GM21526 (cell line): ENCODE measurements around the gene FBXL15.
"Not testable (repeated sequence)": the region's sequence is repeated elsewhere in the genome, so short reads cannot be mapped to it uniquely, and the experiment has no call there.

Source experiments
- ATAC-seq: cut with Tn5 transposase; IDR thresholded peaks from one replicate; pipeline ENCODE4 v1.9.1; 2021; ENCODE audit warnings: moderate library complexity; ENCODE audit not compliant: unreplicated experiment, low FRiP score

Gene FBXL15

DNA sequence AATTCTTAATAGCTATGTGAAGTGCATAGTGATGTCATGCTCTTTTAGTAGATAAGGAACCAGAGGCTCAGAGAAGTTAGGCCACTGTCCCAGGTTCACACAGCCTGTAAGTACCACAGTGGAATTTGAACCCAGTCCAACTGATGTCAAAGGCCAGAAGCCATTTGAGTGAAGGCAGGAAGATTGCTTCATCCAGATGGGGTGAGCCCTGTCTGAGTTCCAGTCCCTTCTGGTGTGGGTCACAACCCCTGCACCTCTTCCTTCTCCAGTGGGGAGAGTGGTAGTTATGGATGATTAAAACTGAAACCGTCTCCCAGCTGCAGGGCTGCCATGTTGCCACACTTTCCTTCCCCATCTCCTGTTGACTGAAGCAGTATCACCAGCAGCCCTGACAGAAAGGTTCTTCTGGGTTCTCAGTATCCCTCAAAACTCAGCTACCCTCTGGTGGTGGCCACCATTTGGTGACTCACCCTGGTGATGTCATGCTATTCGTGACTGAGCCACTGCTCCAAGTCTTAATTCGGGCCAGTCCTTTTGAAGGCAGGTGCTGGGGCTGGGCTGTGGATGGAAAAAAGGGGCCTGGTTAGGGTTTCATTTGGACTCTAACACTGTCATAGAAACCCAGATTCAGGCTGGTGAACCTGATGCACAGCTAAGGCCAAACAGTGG, 32.2 kb downstream of the FBXL15 start:
- no peak for ATAC-seq

DNA sequence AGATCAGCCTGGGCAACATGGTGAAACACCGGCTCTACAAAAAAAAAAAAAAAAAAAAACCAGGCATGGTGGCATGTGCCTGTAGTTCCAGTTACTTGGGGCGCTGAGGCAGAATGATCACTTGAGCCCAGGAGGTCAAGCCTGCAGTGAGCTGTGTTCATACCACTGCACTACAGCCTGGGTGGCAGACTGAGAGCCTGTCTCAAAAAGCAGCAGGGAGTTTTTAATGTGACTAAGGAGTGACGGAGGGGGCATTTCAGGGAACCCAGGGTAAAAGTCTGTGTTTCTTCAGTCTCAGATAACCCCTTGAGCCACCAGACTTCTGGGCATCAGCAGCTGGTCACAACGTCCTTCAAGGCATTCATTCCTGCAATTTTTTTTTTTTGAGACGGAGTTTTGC, 32.9 kb downstream of the FBXL15 start:
- ATAC-seq, result no peak

DNA sequence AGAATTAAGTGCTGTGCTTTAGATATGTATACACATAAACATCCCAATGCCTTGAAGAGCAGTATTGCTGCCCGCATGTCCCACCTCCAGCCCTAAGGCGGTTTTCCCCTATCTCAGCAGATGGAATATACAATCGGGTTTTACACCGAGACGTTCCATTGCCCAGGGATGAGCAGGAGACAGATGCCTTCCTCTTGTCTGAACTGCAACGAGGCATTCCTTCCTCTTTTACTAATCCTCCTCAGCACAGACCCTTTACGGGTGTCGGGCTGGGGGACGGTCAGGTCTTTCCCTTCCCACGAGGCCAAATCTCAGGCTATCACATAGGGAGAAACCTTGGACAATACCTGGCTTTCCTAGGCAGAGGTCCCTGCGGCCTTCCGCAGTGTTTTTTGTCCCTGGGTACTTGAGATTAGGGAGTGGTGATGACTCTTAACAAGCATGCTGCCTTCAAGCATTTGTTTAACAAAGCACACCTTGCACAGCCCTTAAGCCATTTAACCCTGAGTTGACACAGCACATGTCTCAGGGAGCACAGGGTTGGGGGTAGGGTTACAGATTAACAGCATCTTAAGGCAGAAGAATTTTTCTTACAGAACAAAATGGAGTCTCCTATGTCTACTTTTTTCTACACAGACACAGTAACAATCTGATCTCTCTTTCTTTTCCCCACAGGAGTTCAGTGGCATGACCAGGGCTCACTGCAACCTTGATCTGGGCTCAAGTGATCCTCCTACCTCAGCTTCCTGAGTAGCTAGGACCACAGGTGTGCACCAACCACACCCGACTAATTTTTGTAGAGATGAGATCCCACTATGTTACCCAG, 34.2 kb downstream of the FBXL15 start:
- ATAC-seq, result not testable (repeated sequence)

DNA sequence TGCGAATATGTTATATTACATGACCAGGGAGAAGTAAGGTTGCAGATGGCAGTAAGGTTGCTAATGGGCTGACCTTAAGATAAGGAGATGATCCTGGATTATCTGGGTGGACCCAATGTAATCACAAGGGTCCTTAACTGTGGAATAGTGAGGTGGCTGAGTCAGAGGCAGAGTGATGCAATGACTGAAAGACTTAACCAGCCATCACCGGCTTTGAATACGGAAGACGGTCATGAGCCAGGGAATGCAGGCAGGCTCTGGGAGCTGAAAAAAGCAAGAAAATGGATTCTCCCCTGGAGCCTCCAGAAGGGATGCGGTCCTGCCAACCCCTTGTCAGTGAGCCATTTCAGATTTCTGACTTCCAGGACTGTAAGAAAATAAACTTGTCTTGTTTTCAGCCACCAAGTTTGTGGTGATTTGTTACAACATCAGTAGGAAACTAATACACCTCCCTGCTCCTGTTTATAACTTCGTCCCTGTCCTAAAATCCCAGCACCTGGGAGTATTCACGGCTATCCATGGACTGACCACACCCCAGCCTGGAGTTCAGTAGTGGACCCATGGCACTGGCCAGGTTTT, 35.3 kb downstream of the FBXL15 start:
- no peak for ATAC-seq

DNA sequence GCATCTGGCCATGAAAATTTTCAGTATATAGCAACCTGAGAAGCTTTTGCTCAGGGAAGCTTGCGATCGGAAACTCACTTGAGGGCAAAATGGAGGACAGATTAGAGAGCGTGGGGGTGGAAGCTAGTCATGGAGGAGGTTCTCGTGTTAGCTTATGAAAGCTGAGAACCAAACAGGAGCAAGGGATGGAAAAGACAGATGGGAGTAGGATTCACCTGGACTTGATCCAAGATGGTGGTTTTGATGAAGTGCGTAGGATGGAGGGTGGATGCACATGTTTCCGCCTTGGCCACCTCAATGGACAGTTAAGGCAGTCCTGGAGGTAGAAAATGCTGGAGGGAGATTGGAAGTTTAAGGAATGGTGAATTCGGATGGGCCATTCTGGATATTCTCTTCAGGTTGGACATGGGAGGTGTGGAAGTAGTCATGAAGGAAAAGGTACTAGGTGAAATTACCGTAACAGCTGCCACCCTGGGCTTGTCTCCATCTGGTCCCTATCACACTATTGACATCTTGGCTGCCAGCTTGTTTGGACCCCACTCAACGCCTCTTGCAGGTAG, 37.0 kb downstream of the FBXL15 start:
- no peak for ATAC-seq

DNA sequence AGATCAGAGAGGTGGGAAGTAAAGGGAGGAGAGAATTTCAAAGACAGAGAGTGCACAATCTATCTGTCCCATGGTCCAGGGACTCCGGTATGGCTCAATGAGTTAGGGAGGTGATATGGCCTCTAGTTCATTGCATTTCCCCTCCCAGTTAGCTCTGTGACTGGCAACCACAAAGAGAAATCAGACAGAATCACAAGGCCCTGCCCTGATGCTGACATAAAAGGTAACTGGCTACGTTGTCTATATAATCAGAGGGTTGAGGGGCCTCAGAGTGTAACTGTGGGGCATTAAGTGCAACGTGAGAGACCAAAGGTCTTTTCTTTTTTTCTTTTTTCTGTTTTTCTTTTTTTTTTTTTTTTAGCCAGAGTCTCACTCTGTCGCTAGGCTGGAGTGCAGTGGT, 38.0 kb downstream of the FBXL15 start:
- ATAC-seq, result no peak

DNA sequence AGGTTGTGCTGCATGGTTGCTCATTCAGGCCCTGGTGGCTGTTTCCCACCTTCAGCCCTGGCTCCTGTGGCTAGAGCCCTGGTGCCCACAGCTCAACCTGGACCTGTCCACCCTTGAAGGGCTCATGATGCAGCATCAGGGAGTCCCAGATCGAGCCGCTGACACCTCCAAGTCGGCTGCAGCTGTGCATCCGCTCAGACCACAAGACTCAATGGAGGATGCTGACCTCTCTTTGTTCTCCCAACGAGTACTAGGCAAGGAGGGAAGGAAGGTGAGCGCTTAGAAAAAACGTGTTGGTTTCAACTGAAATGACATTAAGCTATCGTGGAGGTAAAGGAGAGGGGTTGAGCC, 40.2 kb downstream of the FBXL15 start:
- peak; percentile 28 for ATAC-seq

DNA sequence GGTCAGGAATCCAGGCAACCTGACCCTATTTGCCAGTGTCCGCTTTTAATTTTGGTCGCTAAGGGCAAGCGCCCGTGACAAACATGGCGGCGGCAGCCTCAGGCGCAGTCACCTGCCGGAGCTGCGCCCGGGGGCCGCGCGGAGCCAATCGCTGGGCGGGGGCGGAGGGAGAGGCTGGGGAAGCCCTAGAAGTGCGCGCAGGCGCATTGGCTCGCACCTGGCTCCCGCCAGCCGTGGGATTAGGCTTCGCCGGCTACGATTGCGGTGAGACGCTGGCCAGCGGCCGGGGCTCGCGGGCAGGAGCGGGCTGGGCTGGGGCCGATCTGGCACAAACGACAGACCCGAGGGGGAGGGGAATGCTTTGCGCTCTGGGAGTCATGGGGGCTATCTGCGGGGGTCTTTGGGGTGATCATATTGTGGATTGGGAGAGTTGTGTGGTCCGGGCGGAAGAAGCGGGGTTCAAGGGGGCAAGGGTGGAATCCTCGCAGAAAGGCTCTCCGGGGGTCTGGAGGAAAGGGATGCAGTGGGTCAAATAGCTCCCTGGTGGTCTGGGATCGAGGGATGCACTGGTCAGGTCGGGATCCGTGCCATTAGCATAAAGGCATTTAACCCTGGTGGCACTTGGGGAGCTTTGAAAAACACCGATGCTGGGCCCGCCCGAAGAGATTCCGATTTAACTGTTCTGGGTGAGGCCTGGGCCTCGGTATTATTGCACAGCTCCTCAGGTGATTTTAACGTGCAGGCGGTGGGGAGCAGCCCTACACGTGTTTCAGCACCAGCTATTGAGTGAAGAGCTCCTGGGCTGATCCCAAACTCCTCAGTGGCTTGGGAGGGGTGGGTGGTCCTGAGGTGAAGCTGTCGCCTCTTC, 40.8 kb downstream of the FBXL15 start:
- peak; percentile 66 for ATAC-seq

DNA sequence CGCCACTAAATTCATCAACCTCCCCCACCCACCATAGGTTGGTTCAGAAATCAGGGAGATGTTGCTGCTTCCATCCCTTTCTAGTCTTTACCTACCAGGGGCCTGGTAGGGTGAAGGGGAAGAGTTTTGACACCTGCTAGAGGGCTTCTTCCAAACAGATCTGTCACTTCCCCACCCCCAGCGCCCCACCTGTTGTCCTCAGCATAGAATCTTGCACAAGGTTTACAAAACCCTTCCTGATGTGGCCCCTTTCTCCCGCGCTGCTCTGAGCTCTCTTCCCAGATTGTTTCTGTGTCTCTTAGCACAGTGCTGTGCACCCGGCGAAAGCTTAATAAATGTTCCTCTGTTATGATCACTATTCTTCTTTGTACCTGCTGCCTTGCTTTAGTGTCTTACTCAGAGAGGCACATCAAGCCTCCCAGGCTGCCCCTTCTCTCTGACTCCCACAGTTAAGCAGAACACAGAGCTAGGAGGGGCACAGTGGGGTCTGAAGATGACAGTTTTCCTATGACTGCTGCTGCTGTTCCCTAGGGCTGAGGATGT, 41.9 kb downstream of the FBXL15 start:
- no peak for ATAC-seq

DNA sequence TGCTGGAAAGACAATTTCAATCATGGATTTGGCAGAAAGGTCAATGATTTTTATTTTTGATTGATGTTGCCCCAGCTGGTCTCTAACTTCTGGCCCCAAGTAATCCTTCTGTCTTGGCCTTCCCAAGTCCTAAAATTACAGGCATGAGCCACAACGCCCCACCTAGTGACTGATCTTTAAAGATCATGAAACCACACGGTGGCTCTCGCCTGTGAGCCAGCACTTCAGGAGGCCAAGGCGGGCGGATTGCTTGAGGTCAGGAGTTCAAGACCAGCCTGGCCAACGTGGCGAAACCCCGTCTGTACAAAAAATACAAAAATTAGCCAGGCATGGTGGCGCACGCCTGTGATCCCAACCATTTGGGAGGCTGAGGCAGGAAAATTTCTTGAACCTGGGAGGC, 43.3 kb downstream of the FBXL15 start:
- no peak for ATAC-seq

DNA sequence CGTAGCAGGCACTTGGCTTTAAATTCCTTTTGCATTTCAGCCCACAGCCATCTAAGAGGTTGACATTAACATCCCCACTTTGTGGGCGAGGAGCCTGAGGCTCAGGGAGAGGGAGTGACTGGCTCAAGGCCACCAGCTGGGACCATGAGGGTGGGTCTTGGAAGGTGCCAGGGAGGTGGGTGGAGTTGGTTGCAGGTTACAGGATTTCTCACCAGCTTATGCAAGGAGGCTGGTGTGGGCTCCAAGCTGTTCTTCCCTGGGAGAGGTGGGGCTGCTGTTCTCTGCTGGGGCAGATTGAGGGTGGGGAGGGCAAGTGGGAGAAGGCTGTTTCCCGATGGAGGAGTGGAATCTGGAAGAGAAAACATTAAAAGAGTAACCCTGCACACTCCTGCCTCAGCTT, 44.8 kb downstream of the FBXL15 start:
- no peak for ATAC-seq

DNA sequence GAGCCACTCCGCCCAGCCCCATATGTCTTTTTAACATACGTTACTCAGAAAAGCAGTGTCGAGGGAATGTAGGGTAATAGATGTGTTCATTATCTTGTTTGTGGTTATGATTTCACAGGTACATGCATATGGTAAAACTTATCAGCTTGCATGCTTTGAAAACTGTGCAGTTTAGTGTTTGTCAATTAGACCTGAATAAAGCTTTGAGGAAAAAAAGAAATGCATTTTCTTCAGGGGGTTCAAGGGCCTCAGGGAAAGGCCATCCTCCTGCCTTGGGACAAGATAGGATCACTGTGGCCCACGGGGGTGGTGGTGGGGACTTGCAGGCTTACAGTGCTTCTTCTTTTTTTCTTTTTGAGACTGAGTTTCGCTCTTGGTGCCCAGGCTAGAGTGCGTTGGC, 46.7 kb downstream of the FBXL15 start:
- ATAC-seq, result no peak

DNA sequence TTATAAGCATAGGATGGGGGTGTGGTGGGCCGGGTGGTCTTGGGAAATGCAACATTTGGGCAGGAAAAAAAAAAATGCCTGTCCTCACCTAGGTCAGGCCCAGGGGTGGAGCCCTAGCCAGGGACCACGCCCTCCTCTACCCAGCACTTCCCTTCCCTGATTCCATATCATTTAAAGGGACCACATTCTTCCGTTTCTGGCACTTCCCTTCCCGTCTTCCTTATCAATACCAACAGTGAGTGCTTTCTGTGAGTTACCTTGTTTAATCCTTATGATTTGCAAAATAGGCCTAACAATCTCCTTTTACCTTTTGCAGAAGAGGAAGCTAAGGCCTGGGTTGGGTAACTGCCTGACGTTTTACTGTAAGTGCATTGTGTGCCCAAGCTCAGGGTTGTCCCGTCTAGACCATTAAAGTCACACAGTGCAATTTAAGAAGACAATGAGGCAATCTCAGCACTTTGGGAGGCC, 47.4 kb downstream of the FBXL15 start:
- no peak for ATAC-seq

DNA sequence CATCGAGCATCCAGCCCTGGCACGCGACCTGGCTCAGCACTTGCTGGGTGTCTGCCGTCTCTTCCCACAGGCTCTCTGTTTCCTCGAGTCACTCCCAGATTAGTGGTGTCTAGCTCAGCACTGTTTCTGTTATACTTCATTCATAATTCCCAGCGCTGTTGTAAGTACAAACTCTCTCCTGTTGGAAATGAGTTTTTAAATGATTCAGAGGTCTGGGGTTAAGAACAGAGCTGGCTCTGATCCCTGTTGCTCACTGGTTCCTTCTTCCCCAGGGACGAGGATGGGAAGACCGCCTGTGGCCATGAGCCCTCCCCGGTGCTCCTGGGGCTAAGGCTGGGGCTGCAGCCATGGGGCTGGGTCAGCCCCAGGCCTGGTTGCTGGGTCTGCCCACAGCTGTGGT, 48.0 kb downstream of the FBXL15 start:
- ATAC-seq, result no peak

DNA sequence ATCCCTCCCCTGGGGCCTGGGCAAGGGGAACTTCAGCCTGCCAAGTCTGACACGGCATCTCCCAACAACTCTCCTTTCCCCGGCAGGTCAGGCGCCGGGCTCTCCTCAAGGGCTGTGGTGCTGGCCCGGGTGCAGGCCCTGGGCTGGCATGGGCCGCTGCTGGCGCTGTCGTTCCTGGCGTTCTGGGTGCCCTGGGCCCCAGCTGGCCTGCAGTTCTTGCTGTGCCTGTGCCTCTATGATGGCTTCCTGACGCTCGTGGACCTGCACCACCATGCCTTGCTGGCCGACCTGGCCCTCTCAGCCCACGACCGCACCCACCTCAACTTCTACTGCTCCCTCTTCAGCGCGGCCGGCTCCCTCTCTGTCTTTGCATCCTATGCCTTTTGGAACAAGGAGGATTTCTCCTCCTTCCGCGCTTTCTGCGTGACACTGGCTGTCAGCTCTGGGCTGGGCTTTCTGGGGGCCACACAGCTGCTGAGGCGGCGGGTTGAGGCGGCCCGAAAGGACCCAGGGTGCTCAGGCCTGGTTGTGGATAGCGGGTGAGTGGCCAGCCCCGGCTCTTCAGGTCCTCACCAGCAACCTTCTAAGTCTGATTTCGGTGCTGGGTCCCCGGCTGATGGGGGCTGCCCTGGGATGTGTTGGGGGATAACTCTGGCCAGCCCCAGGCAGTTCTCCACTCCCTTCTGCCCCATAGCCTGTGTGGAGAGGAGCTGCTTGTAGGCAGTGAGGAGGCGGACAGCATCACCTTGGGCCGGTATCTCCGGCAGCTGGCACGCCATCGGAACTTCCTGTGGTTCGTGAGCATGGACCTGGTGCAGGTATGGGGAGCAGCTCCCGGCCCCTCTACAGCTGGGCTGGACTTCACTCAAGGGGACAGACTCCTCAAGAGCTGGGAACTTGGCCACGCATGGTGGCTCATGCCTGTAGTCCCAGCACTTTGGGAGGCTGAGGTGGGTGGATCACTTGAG, 50.2 kb downstream of the FBXL15 start:
- no peak for ATAC-seq
